HAP-1 (cell line): ENCODE data around the gene TP53AIP1.

Experiments
- DNase-seq, 2 experiments: peaks; one replicate each; pipeline ENCODE4 v3.0.0-alpha.2; 2016 to 2020; ENCODE audit warnings: low spot score in 2 of 2
- H3K27me3 ChIP-seq: fragments of 250-450 bp; sonication (Bioruptor Pico); 2 replicates; pipeline ENCODE4 v1.5.1; 2020; ENCODE audit warnings: low read depth, mild to moderate bottlenecking, moderate library complexity
- H3K36me3 ChIP-seq: fragments of 250-450 bp; sonication (Bioruptor Pico); replicated peaks from 2 replicates; pipeline ENCODE4 v1.5.1; 2020; ENCODE audit warnings: mild to moderate bottlenecking
- H3K4me1 ChIP-seq: fragments of 250-450 bp; sonication (Bioruptor Pico); 2 replicates; pipeline ENCODE4 v1.5.1; 2020; ENCODE audit warnings: mild to moderate bottlenecking
- H3K4me3 ChIP-seq: fragments of 250-450 bp; sonication (Bioruptor Pico); 2 replicates; pipeline ENCODE4 v1.5.1; 2020; ENCODE audit warnings: mild to moderate bottlenecking, moderate library complexity
- H3K9me3 ChIP-seq: fragments of 250-450 bp; sonication (Bioruptor Pico); 2 replicates; pipeline ENCODE4 v1.5.1; 2020; ENCODE audit warnings: mild to moderate bottlenecking, moderate library complexity
- in situ Hi-C: fragments of 300-500 bp; cut with MboI; formaldehyde crosslinking; loops from 3 replicates; pipeline ENCODE4 v1.14.3; 2020; ENCODE audit warnings: low sequenced_read_pairs, inconsistent platforms, mixed read lengths

TP53AIP1 gene

DNA sequence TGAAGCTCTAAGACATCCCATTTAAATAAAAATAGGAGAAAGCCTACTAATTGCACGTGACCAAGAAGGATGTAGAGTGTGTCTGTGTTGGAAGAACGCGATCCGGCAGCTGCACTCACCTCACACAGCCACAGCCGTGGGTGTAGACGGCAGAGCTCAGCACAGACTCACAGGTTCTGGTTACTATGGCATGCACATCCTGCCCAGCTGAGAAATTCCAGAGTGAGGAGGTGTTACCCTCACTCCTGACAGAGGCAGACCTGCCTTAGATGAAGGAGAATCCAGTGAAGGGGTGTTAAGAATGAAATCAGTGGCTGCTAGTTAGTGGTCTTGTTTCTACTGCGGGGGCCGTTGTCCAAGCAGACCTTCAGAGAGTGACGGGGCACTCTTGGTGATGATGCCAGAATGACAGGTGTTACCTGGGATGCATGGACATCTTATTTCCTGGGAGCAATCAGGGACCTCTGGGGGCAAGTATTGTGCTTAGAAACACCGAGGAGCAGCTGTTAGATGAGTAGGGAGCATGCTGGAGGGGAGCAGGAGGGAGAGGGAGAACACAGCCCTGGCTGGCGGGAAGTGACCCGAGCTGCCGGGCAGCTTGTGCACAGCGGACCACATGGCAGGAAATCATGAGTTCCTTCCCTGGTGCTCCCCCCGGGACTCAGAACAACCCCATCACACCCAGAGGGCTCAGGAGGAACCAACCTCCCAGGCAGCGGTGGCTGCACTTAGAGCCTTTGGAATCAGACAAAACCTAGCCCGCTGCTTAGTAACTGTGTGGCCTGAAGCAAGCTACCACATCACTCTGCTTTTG lies 39.2 kb downstream of the TP53AIP1 start:
- Histone ChIP-seq H3K4me3 (no peak overlapping the region), H3K27me3 (no peaks in the 10 kb centered on the region), H3K4me1 (peaks cover 6% of the 10 kb centered on the region; the same call in 1 of the 2 replicates), H3K36me3 (no peaks in the 10 kb centered on the region), H3K9me3 (no peaks in the 10 kb centered on the region)
- no peak for DNase-seq
- in situ Hi-C loops: no loop called here

DNA sequence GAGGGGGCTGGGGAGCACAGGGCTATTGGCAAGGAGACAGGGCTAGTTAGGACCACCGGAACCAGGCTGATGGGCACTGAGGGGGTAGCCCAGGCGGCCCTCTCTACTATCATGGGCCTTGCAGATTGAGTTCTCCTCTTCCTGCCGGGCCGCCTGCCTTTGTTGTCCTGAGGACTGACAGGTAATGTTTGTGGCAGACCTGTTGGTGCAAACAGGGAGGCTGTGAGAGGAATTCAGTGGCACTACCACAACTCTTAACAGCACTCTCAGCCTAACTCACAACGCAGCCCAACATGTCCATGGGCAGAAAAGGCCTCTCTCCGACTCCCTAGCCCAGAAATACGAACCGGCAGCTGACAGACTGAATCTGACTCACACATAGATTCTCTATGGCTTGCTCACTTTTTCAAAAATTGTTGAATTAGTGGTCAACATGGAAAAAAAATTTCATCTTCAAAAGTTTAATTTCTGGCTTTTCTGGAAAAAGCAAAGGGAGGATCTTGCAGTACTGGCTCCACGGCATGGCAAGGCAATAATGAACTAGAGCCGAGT lies 40.1 kb downstream of the TP53AIP1 start:
- Histone ChIP-seq H3K9me3 (no peaks in the 10 kb centered on the region), H3K4me1 (peaks cover 6% of the 10 kb centered on the region; the same call in 1 of the 2 replicates), H3K4me3 (no peak overlapping the region), H3K27me3 (no peaks in the 10 kb centered on the region), H3K36me3 (no peaks in the 10 kb centered on the region)
- no peak for DNase-seq
- in situ Hi-C loops: no loop called here

DNA sequence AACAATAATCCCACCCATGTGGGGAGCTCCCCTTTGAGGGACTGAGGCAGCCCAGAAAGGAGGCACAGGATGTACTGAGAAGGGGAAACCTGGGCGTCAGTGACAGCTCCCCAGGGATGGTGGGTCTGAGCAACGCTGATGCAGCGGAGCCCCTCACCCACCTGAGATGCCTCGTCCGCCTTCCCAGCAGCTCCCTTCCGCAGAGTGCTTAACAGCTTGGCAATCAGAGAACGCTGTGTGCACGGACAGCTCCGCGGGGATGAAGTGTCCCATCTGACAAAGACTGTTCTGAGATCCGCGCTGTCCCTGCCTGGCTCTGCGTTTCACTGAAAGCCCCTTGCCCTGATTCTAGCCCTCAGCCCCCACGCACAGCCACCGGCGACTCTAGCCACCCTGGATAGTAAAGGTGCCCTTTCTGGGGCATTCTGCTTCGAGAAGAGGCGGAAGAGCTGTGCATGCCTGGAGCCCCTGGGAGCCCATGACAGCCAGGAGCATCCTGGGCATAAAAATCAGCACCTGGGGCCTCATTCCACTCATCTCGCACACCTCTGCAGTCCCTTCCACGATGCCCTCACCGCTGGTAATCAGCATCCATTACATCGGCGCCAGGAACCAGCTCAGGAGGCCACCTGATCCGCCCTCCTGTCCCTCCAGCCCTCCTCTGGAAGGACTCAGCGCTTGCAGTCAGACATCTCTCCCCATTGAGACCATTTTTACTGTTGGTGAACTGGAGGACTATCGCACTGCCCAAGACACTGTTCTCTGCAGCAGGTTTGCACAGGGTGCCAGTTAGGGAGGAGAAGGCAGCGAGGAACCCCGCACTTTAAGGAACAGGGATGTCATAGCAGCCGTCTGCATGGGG lies 40.8 kb downstream of the TP53AIP1 start:
- no peak for DNase-seq
- Histone ChIP-seq H3K9me3 (no peaks in the 10 kb centered on the region), H3K36me3 (no peaks in the 10 kb centered on the region), H3K4me1 (peaks cover 6% of the 10 kb centered on the region; the same call in 1 of the 2 replicates), H3K27me3 (no peaks in the 10 kb centered on the region), H3K4me3 (no peak overlapping the region)
- in situ Hi-C loops: no loop called here

DNA sequence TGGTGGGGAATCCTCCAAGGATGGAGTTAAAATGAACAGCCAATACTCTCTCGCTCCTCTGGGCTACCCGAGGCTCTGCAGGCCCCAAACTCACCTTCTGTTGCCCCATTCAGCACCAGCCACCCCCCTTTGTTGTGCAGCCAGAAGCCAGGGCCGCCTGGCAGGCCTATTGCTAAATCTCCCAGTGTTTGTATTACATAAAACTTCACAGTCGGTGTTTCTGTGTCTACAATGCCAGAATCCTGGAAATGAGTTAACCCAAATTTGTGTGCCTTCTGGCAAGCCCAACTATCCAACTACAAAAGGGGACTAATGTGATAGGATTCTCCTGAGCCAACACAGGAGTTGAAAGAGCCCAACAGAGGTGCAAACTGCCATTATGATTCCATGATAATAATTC lies 42.2 kb downstream of the TP53AIP1 start:
- Histone ChIP-seq H3K27me3 (no peaks in the 10 kb centered on the region), H3K36me3 (no peaks in the 10 kb centered on the region), H3K4me3 (no peak overlapping the region), H3K9me3 (no peaks in the 10 kb centered on the region), H3K4me1 (peaks cover 6% of the 10 kb centered on the region; the same call in 1 of the 2 replicates)
- DNase-seq: no peak
- in situ Hi-C loops: no loop called here

DNA sequence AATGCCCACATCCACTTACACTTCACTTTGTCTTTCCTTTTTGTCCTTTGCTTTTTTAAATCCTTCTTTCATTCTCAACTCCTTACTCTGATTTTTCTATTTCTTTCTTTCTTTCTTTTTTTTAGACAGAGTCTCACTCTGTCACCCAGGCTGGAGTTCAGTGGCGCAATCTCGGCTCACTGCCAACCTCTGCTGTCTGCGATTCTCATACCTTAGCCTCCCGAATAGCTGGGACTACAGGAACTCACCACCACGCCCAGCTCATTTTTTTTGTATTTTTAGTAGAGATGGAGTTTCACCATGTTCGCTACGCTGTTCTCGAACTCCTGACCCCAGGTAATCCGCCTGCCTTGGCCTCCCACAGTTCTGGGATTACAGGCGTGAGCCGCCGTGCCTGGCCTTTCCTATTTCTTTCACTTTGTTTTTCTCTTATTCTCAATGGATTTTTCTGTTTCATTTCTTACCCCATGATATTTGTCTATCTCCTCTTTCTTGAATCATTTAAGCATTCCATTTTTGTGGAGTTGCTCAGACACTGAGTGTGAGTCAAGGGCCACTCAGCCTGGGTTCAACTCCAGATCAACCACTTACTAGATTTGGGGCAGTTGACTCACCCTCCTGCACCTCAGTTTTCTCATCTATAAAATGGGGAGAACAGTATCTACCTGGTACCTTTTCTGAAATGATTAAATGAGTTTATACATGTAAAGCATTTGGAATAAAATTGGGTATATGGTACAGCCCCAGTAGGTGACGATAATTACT lies 43.9 kb downstream of the TP53AIP1 start:
- Histone ChIP-seq H3K4me1 (no peaks in the 10 kb centered on the region), H3K4me3 (no peak overlapping the region), H3K9me3 (no peaks in the 10 kb centered on the region), H3K27me3 (no peaks in the 10 kb centered on the region), H3K36me3 (no peaks in the 10 kb centered on the region)
- in situ Hi-C loops: loop anchor here (25.0 kb wide), 1 partner anchor 864 kb away; no protein-coding TSS in a partner anchor
- DNase-seq: no peak

DNA sequence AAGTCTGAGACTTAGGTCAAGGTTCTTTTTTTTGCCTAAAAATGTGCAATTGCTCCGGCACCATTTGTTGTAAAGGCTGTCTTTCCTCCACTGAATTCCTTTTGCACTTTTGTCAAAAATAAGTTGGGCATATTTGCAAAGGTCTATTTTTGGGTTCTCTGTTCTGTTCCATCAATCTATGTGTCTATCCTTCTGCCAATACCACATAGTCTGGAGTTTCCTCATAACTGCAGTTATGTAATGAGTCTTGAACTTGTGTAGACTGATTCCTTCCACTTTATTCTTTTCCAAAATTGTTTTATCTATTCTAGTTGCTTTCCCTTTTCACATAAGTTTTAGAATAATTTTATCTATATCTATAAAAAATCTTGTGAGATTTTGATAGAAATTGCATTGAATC lies 44.8 kb downstream of the TP53AIP1 start:
- H3K27me3 ChIP-seq: no peaks in the 10 kb centered on the region
- H3K9me3 ChIP-seq: no peaks in the 10 kb centered on the region
- no peak for DNase-seq
- H3K4me3 ChIP-seq: no peak overlapping the region
- H3K4me1 ChIP-seq: no peaks in the 10 kb centered on the region
- in situ Hi-C loops: loop anchor here (25.0 kb wide), 1 partner anchor 864 kb away; no protein-coding TSS in a partner anchor
- H3K36me3 ChIP-seq: no peaks in the 10 kb centered on the region

DNA sequence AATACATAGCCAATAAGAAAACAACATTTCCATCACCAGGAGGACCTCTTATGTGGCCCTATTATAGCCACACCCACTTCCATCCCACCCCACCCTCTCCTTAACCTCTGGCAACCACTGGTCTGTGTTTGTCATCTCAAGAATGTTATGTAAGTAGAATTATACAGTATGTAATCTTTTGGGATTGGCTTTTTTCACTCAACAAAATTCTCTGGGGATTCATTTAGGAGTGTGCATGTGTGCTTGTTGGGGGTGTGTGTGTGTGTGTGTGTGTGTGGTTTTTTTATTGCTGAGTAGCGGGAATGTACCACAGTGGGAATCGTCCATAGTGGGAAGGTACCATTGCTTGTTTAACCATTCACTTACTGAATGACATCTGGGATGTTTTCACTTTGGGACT lies 46.3 kb downstream of the TP53AIP1 start:
- in situ Hi-C loops: loop anchor here (25.0 kb wide), 1 partner anchor 866 kb away; no protein-coding TSS in a partner anchor
- no peak for DNase-seq

DNA sequence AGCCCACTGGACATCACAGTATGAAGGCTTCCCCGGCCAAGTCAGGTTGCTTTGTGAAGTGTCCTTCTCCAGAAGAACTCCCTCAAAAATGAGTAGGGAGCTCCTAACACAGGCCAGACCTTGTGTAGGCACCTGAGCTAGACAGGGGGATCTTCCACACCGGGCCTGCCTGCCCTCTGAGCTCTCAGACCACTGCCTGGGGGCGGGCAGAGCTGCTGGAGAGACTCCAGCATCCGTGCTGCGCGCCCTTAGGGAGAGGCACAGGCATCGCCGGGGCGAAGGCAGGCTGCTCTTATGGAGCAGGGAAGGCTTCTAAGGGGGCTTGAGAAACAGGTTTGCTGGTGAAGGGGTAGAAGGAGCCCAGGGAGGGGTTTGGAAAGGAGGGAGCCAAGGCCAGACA lies 47.1 kb downstream of the TP53AIP1 start:
- no peaks in the 10 kb centered on the region for H3K9me3 ChIP-seq
- no peaks in the 10 kb centered on the region for H3K36me3 ChIP-seq
- in situ Hi-C loops: loop anchor here (25.0 kb wide), 1 partner anchor 867 kb away; no protein-coding TSS in a partner anchor
- no peak overlapping the region for H3K4me3 ChIP-seq
- H3K27me3 ChIP-seq: no peaks in the 10 kb centered on the region
- no peaks in the 10 kb centered on the region for H3K4me1 ChIP-seq
- DNase-seq: no peak

More for the DNA sequence above, 46.3 kb downstream of the TP53AIP1 start:
- H3K9me3 ChIP-seq: no peaks in the 10 kb centered on the region
- H3K36me3 ChIP-seq: no peaks in the 10 kb centered on the region
- H3K4me1 ChIP-seq: no peaks in the 10 kb centered on the region
- H3K4me3 ChIP-seq: no peak overlapping the region
- H3K27me3 ChIP-seq: no peaks in the 10 kb centered on the region

DNA sequence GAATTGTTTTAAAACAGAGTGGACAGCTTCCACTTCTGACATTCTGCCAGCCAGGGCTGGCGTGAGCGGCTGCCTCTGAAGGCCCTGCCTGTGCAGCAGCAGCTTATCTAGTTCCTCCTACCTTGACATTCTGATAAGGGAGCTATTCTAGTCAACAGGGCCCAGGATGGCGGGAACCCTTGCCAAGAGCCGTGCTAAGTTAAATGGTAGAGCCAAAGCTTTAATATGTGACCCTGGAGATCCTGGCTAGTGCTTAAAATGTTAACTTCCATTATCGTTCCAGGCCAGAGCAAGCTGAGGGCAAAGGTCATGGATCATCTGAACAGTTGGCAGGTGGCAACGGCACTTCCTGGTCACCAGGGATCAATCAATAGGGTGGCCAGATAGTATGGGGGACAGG lies 48.0 kb downstream of the TP53AIP1 start:
- Histone ChIP-seq H3K27me3 (no peaks in the 10 kb centered on the region), H3K36me3 (no peaks in the 10 kb centered on the region), H3K9me3 (no peaks in the 10 kb centered on the region), H3K4me1 (peaks cover 6% of the 10 kb centered on the region), H3K4me3 (no peak overlapping the region)
- DNase-seq: no peak
- in situ Hi-C loops: loop anchor here (25.0 kb wide), 1 partner anchor 868 kb away; no protein-coding TSS in a partner anchor

DNA sequence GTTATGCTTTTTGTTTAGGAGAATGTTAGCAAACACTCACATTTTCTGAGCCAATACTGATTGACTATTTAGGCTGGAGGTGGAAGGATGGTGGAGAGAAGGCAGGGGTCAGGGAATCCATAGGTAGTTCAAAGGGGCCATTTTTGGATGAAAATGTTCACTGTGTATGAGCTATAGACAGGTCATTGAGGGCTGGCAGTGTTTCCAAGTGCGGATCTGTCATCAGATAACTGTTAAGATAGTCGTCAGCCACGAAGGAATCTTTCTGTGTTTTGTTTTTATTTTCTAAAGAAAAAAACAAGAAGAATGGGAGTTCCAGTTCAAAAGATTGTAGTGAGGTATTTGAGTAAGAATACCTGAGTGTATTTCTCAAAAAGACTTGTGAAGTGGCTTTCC lies 48.4 kb downstream of the TP53AIP1 start:
- DNase-seq: no peak
- no peaks in the 10 kb centered on the region for H3K36me3 ChIP-seq
- no peaks in the 10 kb centered on the region for H3K27me3 ChIP-seq
- H3K9me3 ChIP-seq: no peaks in the 10 kb centered on the region
- in situ Hi-C loops: loop anchor here (25.0 kb wide), 1 partner anchor 868 kb away; no protein-coding TSS in a partner anchor
- H3K4me1 ChIP-seq: peaks cover 9% of the 10 kb centered on the region
- no peak overlapping the region for H3K4me3 ChIP-seq

DNA sequence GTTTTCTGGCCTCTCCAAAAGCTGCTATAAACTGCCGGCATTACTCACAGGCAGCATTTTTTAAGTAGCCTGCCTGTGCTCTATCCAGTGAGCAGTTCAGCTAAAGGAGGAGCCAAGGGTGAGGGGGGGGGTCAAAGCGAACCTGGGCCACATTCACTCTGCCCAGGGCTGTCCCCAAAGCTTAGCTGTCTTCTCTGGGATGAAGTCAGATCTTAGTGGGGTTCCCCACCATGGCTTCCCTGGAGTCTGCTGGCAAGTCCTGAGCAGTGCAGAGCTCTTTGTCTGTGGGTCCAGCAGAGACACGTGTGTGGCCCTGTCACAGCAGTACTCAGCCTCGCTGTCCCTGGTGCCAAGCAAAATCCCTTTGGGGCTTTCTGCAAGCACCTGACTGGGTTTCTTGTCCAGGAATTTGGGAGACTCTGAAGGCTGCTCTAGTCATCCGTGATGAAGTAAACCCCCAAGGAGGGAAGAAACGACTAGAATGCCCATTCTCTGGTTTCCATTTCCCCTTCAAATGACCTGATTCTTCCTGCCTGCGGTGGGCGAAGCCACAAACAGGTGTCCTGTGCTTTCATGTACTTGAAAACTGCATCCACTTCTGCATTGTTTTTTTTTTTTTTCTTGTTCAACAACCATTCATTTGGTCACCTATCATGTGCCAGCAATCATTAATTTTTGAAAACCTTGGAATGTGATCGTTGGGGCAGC lies 48.9 kb downstream of the TP53AIP1 start:
- peaks cover 12% of the 10 kb centered on the region for H3K4me1 ChIP-seq
- in situ Hi-C loops: loop anchor here (25.0 kb wide), 1 partner anchor 869 kb away; no protein-coding TSS in a partner anchor
- no peaks in the 10 kb centered on the region for H3K36me3 ChIP-seq
- no peak overlapping the region for H3K4me3 ChIP-seq
- no peaks in the 10 kb centered on the region for H3K9me3 ChIP-seq
- H3K27me3 ChIP-seq: no peaks in the 10 kb centered on the region
- DNase-seq: no peak

DNA sequence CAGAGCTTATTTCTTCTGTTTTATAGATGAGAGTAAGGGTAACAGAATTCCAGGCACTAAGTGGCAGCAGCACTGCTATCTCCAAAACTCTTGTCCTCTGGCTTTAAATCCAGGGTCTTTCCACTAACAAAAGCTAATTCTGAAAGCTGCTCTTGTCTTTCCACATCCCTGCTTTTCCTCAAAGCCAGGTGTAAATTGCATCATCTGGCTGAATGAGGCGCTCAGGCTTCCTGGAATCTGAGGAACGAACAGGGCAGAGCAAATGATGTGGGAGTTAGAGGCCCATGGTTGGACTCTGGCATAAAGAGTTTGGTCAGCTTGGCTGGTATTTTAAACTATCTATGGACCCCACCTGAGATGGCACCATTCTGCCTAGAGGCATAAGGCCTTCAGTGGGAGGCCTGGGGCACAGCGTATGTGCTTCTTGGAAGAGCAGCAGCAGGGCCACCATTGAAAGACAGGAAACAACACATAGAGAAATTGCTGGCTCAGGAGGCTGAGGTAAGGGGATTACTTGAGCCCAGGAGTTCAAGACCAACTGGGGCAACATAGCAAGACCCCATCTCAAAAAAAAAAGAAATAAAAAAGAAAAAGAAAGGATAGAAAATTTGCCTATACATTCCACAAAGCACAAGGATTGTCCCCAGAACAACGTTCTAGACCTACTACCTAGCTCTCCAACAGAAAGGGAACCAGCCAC lies 49.7 kb downstream of the TP53AIP1 start:
- H3K4me1 ChIP-seq: peaks cover 12% of the 10 kb centered on the region
- DNase-seq: no peak
- H3K27me3 ChIP-seq: no peaks in the 10 kb centered on the region
- H3K9me3 ChIP-seq: no peaks in the 10 kb centered on the region
- in situ Hi-C loops: loop anchor here (25.0 kb wide), 1 partner anchor 869 kb away; no protein-coding TSS in a partner anchor
- H3K4me3 ChIP-seq: no peak overlapping the region
- no peaks in the 10 kb centered on the region for H3K36me3 ChIP-seq
